HG02981 (cell line): ENCODE results near the gene ENTPD2.

ENCODE experiments used
- ATAC-seq: cut with Tn5 transposase; IDR thresholded peaks from one replicate; pipeline ENCODE4 v1.9.1; 2021; ENCODE audit warnings: mild to moderate bottlenecking, moderate library complexity; ENCODE audit not compliant: unreplicated experiment

ENTPD2 gene

DNA sequence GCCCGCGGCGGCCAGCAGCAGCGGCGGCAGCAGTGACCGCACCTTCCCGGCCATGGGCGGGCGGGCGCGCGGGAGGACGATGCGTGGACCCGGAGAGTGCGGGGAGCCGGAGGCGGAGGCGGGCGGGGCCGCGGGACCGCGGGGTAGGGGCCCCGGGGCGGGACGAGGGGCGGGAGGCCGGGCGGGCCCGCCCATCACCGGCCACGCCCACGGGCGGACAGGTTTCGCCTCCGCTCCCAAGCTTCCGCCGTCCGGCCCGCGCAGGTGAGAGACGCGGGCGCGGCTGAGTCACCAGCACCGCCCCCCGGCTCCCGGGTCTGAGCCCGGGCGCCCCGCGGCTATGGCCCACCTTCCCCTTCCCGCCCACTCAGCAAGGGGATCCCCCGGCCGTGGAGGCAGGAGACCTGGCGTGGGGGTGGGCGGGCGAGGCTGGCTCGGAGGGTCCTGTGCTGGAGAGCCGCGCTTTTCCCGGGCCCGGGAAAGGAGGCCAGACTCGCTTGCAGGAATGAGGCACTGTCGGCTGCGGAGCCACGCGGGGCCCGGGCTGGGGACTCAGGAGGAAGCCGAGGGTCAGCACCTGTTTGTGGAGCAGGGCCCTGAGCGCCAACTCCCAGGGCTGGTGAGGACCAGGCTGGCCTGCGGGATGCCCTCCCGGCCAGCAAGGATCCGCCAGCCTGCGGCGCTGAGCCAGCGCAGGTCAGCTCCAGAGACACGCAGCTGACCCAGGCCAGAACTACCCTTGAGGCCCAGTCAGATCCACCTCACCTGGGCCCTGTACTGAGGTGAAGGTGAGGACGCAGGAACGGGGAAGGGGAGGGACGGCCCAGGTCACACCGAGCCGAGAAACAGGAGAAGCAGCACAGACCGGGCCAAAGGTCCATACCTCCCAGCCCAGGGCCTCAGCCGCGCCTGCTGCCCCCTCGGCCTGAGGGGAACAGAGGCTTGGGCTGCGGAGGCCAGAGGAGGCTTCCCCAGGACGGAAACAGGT lies at the start of gene ENTPD2:
ENTPD2 (minus strand) TSS at position 118 of the 988 bp plus-strand sequence; CDS start at position 54, 64 bp downstream.
- ATAC-seq, result no peak

- ATAC-seq, result no peak
These were observed 49.5 kb upstream of the ENTPD2 start for GRCh38 chr9:137103206-137103999.

GRCh38 chr9:137099231-137099630 lies 45.4 kb upstream of the ENTPD2 start:
- ATAC-seq, result no peak

DNA sequence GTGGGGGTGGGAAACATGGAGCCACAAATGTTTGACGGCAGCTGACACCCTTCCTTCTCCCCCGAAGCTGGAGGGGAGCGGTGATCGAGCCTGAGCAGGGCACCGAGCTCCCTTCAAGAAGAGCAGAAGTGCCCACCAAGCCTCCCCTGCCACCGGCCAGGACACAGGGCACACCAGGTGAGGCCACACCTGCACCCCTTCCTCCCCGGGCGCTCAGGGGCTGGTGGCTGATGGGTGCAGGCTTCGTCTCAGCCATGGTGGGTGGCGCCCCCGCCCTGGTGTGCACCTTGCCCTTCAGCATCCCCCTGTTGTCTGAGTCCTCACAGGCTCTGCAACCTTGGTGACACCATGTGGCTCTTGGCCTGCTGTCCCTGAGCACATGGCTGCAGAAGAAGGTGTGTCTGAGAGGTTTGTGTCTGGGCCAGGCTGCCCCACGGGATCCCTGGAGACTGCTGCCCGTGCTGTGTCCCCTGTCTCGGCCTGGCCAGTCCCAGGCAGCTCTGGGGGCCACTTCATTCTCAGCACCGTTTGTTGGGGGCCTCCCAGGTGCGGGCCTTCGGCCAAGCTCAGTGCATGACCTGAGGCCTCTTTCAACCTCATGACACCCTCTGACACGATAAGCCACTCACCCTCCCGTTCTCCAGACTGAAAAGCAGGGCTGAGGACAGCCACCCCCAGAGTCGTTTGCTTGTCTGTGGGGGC lies 44.1 kb upstream of the ENTPD2 start:
- no peak for ATAC-seq

DNA sequence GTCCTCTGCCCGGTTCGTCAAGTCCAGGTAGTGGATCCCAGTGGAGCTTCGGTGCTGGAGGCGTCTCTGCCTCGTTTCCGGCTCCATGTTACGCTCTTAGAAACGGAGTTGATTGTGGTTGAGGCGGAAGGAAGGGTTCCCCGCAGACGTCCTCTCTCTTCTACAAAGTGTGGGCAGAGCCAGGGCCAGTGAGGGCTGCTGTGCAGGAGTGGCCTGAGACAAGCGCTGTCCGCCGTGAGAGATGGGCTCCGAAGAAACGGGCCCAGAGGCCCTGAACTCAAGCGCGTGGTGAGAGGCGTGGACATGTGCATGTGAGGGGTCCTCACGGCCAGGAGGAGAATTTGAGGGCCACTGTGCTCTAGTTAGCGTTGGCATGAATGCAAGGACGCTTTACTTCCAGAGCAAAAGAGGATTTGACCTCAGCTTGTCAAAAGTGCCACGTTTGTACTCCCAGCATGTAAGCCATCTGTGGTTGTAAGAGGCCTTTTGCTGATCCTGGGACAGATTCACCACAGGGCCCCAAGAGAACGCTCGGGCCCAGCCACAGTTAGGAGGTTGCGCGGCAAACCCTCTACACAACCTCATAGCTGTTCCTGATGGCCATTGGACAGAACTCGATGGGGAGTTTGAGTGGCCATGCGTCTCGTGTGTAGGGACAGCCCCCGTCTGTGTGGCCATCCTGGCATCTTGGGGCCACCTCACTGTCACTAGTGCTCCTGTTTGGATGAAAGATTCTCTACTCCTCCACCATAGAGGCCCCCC lies 43.1 kb upstream of the ENTPD2 start:
- no peak for ATAC-seq

GRCh38 chr9:137095664-137096517 lies 42.0 kb upstream of the ENTPD2 start:
- ATAC-seq, result peak; percentile 67

- no peak for ATAC-seq
These were observed 35.5 kb upstream of the ENTPD2 start for GRCh38 chr9:137089232-137089947.

DNA sequence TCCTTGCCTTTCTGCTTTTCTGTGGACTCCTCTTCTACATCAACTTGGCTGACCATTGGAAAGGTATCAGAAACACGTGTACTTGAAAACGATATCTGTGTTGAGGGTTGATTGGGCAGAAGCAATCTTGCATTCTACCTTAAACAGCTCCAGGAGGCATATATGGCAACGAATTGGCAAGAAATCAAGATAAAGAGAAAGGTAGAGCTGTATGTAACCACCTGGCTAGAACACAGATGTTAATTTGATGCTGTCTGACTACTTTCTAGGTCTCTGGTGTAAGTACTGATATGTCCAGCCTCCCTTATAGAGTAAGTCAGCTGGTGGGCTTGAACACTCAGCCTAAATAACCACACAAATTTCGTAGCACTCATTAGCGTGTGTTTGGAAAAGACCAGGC lies 34.3 kb upstream of the ENTPD2 start:
- ATAC-seq, result no peak

DNA sequence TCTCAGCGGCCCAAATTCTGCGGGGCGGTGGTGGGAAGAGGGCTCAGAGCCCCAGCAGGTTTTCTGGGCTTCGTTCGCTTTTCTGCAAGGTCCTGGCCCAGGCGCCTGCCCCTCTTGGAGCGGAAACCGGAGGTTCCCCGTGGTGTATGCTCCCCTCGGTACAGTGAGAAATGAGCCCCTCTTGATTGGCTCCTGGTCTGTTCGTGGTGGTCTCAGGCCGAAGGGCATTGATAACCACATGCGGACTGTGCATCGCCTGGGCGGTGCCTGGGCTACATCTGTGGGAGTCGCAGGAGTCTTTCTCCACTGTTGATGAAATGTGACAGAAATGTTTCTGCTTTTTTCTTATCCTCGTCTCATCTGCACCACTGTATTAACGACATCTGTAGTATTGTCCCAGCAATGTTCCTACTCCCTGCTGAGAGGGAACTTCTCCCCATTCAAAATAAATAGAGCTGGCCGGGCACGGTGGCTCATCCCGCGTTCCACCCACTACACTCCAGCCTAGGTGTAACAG lies 33.6 kb upstream of the ENTPD2 start:
- ATAC-seq, result no peak

DNA sequence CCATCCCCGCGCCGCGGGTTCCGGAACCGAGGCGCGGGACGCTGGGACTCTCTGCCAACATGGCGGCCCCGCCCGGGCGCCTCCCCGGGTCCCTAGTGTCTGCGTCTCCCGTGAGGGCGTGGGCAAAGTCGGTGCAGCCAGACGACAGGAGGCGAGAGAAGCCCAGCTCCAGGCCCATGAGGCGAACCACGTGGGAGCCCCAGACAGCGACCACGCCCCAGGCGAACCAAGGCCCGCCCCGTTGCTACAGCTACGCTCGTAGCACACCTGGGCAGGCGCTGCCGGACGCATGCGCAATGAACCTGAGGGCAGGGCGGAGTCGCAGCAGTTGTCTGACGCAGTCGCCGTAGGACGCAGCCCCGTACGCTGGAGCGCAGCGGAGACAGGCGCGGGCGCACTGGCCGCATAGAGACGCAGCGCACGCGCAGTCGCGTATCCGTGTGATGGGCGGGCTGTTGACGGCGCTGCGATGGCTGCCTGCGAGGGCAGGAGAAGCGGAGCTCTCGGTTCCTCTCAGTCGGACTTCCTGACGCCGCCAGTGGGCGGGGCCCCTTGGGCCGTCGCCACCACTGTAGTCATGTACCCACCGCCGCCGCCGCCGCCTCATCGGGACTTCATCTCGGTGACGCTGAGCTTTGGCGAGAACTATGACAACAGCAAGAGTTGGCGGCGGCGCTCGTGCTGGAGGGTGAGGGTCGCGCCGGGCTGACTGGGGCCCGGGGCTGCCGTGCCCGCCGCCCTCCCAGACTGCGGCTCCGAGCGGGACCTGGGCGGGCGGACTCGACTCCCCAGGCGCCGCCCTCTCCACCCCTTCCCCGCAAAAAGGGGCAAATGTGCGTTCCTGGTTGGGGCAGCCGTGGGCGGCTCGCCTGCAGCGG lies 32.9 kb upstream of the ENTPD2 start, which contains the start of gene MAN1B1:
MAN1B1 (plus strand) TSS at position 455 of the 878 bp plus-strand sequence; CDS start at position 470, 15 bp downstream.
- peak; percentile 79 for ATAC-seq

DNA sequence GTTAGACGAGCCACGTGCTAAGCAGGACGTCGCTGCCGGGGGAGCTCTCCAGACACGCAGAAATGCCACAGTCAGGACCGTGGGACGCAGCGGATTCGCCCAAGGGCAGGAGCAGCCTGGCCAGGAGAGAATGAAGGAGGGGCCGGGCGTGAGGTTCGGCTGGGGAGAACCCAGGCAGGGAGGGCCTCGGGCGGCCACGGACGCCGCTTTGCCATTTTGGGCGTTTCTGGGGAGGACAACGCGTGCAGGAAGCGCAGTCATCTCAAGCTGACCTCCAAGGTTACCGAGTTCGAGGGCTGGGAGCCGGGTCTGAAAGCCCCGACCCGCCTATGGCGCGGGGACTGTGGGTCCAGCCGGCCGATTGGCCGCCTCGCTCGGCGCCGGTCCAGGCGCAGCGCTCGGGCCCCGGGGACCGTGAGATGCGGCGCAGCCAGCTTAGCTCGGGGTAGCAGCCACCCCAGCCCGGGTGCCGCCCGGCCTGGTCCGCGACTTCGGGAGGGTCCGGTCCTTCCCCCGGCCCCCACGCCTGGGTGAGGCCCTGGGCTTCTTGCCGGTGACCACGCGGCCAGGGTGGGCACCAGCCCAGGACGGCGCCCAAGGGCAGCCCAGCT lies 32.2 kb upstream of the ENTPD2 start:
- ATAC-seq, result no peak

DNA sequence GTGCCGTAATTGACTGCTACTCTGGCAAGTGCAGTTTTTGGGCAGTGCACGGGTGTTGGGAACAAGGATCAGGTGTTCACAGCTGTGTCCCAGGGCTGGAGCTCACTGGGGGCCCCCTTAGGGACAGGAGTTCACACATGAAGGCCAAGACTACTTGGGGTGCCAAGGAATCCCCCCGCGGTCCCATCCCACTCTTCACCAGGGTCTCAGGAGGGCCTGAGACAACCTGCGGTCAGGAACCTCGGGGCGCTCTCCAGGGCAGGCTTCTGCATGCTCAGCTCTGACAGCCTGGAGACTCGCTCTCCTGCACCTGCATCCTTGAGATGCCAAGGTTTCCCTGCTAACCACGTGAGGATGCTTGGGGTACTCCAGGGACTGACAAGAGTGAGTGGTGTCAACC lies 30.7 kb upstream of the ENTPD2 start:
- ATAC-seq, result no peak

GRCh38 chr9:137083394-137084004 lies 29.6 kb upstream of the ENTPD2 start:
- ATAC-seq, result no peak

- no peak for ATAC-seq
These were observed 29.0 kb upstream of the ENTPD2 start for GRCh38 chr9:137082925-137083290.

- ATAC-seq, result no peak
These were observed 28.5 kb upstream of the ENTPD2 start for GRCh38 chr9:137082222-137082924.
